Epithelial cell of proximal tubule (primary cell): ENCODE measurements around the gene OR3A2. TPM values are rescaled to one million over a fixed set of nuclear protein-coding genes. Genes with fewer than 3 reads are reported as not detected.
"Not testable (repeated sequence)": the region's sequence is repeated elsewhere in the genome, so short reads cannot be mapped to it uniquely, and the experiment has no call there.

Experiments used
- DNase-seq: peaks from one replicate; pipeline ENCODE4 v3.0.0-alpha.2; 2011; ENCODE audit warnings: low read depth
- H3K4me3 ChIP-seq: 2 replicates; pipeline ENCODE4 v1.5.1; 2011; ENCODE audit warnings: low read depth, mild to moderate bottlenecking, low read length
- total RNA-seq: library from RNA; depleted of rRNA; stranded (reverse); fragments of >200 nt; gene quantifications from 2 replicates; pipeline ENCODE4 v1.2.3, GENCODE V29; 2015
- TF ChIP-seq, protein P1 (sequence below): conservative IDR thresholded peaks from 2 replicates; pipeline ENCODE4 v1.5.1; 2012; ENCODE audit warnings: low read depth, mild to moderate bottlenecking, low read length

OR3A2 gene
- 1.6 TPM in 1 of 2 replicates, not detected in the other for total RNA-seq

DNA sequence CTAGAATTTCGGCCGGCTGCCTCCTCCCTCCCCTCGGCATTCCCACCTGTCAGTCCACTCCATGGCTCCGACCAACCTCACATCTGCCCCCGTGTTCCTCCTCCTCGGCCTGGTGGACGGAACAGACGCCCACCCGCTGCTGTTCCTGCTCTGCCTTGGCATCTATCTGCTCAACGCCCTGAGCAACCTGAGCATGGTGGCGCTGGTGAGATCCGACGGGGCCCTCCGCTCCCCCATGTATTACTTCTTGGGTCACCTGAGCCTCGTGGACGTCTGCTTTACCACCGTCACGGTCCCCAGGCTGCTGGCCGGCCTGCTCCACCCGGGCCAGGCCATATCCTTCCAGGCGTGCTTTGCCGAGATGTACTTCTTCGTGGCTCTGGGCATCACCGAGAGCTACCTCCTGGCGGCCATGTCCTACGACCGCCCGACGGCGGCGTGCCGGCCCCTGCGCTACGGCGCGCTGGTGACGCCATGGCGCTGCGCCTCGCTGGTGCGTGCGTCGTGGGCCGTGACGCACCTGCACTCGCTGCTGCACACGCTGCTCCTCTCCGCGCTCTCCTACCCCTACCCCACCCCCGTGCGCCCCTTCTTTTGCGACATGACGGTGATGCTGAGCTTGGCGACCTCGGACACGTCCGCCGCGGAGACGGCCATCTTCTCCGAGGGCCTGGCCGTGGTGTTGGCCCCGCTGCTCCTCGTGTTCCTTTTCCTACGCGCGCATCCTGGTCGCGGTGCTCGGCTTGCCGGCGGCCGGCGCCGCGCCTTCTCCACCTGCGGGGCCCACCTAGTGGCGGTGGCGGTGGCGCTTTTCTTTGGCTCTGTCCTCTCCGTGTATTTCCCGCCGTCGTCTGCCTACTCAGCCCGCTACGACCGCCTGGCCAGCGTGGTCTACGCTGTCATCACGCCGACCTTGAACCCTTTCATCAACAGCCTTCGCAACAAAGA lies at the start of gene OR3A2:
TSS of gene OR3A2 (minus strand) at position 440 of the 948 bp plus-strand sequence.
- no peak for DNase-seq
- TF ChIP-seq, protein P1, sequence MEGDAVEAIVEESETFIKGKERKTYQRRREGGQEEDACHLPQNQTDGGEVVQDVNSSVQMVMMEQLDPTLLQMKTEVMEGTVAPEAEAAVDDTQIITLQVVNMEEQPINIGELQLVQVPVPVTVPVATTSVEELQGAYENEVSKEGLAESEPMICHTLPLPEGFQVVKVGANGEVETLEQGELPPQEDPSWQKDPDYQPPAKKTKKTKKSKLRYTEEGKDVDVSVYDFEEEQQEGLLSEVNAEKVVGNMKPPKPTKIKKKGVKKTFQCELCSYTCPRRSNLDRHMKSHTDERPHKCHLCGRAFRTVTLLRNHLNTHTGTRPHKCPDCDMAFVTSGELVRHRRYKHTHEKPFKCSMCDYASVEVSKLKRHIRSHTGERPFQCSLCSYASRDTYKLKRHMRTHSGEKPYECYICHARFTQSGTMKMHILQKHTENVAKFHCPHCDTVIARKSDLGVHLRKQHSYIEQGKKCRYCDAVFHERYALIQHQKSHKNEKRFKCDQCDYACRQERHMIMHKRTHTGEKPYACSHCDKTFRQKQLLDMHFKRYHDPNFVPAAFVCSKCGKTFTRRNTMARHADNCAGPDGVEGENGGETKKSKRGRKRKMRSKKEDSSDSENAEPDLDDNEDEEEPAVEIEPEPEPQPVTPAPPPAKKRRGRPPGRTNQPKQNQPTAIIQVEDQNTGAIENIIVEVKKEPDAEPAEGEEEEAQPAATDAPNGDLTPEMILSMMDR = no peak
- H3K4me3 ChIP-seq = no peak within 1 kb of the TSS

DNA sequence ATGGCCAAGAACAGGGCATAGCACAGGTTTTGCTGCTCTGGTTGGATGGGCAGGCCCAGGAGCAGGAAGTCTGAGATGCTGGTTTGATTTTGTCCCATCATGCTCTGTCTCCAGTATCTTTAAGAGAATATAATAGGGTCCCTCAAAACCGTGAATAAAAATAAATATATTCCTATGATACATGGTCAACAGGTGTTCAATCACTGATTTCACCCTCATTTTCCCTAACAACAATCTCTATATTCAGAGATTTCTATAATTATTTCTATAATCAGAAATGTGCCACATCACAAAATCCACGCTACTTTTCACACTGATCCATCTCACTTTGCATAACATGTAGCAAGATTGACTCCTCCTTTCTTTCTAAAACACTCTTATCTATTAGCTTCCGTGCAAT lies 47.6 kb upstream of the OR3A2 start, which contains the start of gene OR1E2:
TSS of gene OR1E2 (minus strand) at position 101 of the 400 bp plus-strand sequence. CDS start at position 101, 0 bp downstream.
- TF ChIP-seq, protein P1 = no peak
- no peak within 1 kb of the TSS for H3K4me3 ChIP-seq
- DNase-seq = no peak

DNA sequence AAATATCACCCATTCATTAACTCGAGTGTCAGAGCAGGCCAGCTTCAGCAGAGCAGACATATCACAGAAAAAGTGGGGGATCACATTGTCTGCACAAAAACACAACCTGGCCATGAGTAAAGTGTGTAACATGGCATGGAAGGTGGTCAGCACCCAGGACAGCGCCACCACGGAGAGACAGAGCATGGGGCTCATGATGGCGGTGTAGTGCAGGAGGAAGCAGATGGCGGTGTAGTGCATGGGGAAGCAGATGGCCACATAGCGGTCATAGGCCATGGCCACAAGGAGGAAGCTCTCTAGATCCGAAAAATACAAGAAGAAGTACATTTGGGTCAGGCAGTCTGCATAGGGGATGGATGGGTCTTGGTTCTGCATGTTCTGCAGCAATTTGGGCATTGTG lies 47.1 kb upstream of the OR3A2 start:
- not testable (repeated sequence) for DNase-seq

DNA sequence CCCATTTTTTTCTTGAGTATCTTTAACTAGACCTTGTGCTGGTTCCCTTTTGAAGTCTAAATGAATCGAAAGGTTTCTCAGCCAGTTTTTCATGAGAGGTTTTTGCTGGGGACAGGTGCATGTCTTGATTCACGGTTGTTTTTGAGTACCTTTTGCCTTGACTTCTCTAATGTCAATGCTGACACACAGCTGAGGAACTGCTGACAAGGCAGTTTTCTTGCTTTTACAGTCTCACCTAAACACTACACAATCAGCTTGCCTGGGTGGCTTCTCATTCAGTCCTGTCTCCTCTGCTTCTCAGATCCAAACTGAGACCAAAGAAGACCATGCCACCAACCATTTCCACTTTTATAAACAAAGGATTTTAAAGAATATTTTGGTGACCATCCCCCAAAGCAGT lies 32.1 kb upstream of the OR3A2 start:
- TF ChIP-seq, protein P1 = no peak
- no peak overlapping the region for H3K4me3 ChIP-seq
- no peak for DNase-seq

More for the DNA sequence above, 47.1 kb upstream of the OR3A2 start:
- not testable (repeated sequence) for H3K4me3 ChIP-seq

DNA sequence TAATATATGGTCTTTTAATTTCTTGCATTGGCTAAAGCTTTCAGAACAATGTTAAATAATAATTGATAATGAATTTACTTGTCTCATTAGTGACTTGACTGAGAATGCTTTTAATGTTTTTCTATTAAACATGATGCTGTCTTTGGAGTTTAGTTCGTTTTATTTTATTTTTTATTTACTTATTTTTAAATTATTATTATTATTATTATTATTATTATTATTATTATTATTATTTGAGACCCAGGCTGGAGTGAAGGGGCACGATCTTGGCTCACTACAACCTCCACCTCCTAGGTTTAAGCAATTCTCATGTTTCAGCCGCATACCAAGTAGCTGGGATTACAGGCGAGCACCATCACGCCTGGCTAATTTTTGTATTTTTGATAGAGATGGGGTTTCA lies 29.5 kb upstream of the OR3A2 start:
- H3K4me3 ChIP-seq = no peak overlapping the region
- TF ChIP-seq, protein P1 = no peak
- no peak for DNase-seq

DNA sequence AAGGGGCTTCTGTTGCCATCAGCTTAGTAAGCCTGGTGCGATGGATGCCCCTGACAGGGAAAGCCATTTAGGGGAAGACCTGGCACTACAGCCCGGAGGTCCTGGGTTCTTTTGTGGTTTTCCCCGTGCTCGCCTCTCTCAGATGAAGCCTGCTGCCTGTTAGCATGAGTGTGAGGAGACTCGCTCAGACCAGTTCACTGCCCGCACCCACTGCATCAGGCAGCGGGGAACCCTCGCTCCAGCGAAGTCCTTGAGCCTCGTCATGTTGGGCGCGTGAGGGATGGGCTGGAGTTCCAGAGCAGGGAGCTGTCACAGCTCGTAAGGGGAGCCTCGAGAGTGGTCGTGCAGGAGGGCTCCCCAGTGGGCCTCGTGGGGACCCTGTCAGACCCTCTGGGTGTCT lies 26.1 kb upstream of the OR3A2 start:
- not testable (repeated sequence) for H3K4me3 ChIP-seq, DNase-seq

DNA sequence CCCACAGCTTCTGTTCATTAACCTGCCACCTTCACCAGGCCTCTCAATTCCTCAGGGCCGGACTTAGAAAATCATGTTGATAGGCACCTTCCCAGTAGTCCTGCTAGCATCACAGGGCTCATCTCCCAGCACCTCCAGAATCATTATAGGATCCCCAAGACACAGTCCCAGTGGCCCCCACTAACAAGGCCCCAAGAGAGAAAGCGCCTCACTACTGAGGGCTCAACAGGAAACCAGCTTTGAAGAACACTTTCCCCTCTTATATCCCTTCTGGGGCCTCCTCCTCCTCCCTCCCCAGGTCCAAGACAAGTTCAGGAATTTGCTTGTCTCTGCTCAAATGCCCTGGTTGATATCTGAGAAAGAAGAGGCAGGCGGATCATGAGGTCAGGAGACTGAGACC lies 25.0 kb upstream of the OR3A2 start, which contains the start of gene OR3A3:
TSS of gene OR3A3 (plus strand) at position 301 of the 400 bp plus-strand sequence.
- TF ChIP-seq, protein P1 = no peak
- H3K4me3 ChIP-seq = no peak within 1 kb of the TSS
- no peak for DNase-seq

DNA sequence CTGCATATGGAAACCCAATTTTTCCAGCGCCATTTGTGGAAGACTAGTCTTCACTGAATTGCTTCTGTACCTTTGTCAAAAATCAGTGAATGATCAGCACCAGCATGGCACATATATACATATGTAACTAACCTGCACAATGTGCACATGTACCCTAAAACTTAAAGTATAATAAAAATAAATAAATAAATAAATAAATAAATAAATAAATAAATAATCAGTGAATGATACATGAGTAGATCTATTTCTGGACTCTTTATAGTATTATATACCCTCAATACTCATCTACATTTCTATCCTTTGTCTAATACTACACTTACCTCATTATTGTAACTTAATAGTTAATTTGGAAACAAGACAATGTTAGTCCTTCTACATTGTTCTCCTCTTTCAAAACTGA lies 17.7 kb upstream of the OR3A2 start:
- DNase-seq, H3K4me3 ChIP-seq: not testable (repeated sequence)
